GM23248 (cell line): ENCODE measurements around the gene ZNF804B.

ENCODE experiments used
- EZH2 ChIP-seq: fragments of 200-600 bp; sonication (generic); IDR thresholded peaks from 2 replicates; pipeline ENCODE4 v1.6.1; 2018; ENCODE audit warnings: antibody characterized with exemption, mild to moderate bottlenecking; ENCODE audit not compliant: insufficient read depth, poor library complexity, severe bottlenecking
- EZH2phosphoT487 ChIP-seq: fragments of 200-600 bp; sonication (generic); IDR thresholded peaks from 2 replicates; pipeline ENCODE4 v1.6.1; 2018; ENCODE audit warnings: antibody characterized with exemption, moderate library complexity, mild to moderate bottlenecking, low read depth; ENCODE audit not compliant: insufficient read depth

GRCh38 chr7:89377219-89377618 is 617.7 kb downstream of the ZNF804B start:
- no peak for TF ChIP-seq EZH2
- TF ChIP-seq EZH2phosphoT487: no peak
